Measurements from ENCODE around the gene AMOT. TPM values are rescaled to one million over a fixed set of nuclear protein-coding genes. Genes with fewer than 3 reads are reported as not detected.

The AMOT gene
- total RNA-seq, 6 donors from 2014 or later: 4.2 to 18.9 (median 8.0) TPM

DNA sequence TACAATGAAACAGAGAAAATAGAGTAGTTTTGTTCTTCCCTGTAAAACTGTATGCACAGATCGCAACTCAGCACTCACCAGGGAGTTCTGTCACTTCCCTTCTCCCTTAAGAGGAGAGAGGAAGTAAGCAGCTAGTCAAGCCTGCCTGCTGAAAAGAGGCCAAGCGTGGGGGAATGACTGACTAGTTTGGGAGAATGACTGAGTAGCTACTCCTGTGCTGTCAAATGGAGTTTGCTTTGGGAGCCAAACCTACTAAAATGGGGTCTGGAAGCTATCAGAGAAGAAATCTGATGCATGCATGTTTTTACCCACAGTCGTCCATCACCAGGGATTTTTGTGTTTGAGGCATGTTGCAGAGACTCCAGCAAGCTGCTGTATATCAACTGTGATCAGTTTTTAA lies 106.3 kb downstream of the AMOT start:
- WGBS, 2 donors: 23 to 39% methylated on average over 3 of the region's 3 CpGs
- Histone ChIP-seq H3K27ac (no peak overlapping the region), H3K4me3 (no peak overlapping the region), H3K36me3 (no peaks in the 10 kb centered on the region), H3K9me3 (no peaks in the 10 kb centered on the region), H3K27me3 (no peaks in the 10 kb centered on the region), H3K4me1 (no peaks in the 10 kb centered on the region)
- ATAC-seq (ENCODE audit: low FRiP score in 2 of 2) (no peak), DNase-seq (no peak)
- TF ChIP-seq, protein P1, sequence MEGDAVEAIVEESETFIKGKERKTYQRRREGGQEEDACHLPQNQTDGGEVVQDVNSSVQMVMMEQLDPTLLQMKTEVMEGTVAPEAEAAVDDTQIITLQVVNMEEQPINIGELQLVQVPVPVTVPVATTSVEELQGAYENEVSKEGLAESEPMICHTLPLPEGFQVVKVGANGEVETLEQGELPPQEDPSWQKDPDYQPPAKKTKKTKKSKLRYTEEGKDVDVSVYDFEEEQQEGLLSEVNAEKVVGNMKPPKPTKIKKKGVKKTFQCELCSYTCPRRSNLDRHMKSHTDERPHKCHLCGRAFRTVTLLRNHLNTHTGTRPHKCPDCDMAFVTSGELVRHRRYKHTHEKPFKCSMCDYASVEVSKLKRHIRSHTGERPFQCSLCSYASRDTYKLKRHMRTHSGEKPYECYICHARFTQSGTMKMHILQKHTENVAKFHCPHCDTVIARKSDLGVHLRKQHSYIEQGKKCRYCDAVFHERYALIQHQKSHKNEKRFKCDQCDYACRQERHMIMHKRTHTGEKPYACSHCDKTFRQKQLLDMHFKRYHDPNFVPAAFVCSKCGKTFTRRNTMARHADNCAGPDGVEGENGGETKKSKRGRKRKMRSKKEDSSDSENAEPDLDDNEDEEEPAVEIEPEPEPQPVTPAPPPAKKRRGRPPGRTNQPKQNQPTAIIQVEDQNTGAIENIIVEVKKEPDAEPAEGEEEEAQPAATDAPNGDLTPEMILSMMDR (IDR thresholded peaks at IDR 0.05): no peak
- no peak for TF ChIP-seq POLR2AphosphoS5 (IDR thresholded peaks at IDR 0.05)
- no peak for TF ChIP-seq EP300 (IDR thresholded peaks at IDR 0.05)
- TF ChIP-seq POLR2A (IDR thresholded peaks at IDR 0.05): no peak

GRCh38 chrX:112731793-112732192 lies 108.8 kb downstream of the AMOT start:
- no peaks in the 10 kb centered on the region for H3K9me3 ChIP-seq
- DNase-seq: no peak
- H3K4me3 ChIP-seq: no peak overlapping the region
- H3K4me1 ChIP-seq: no peaks in the 10 kb centered on the region
- H3K27ac ChIP-seq: no peak overlapping the region
- no peak for ATAC-seq (ENCODE audit: low FRiP score in 2 of 2)
- 50 to 76% methylated on average over 3 of the region's 3 CpGs for WGBS, 2 donors
- no peak for TF ChIP-seq POLR2AphosphoS5 (IDR thresholded peaks at IDR 0.05)
- TF ChIP-seq POLR2A (IDR thresholded peaks at IDR 0.05): no peak
- TF ChIP-seq EP300 (IDR thresholded peaks at IDR 0.05): no peak
- TF ChIP-seq, protein P1 (IDR thresholded peaks at IDR 0.05): no peak
- no peaks in the 10 kb centered on the region for H3K36me3 ChIP-seq
- H3K27me3 ChIP-seq: no peaks in the 10 kb centered on the region

Small RNA genes lying within 50 kb of the gene (small RNA-seq; reads per million reads assigned to genes)
- gene RN7SL266P: 0 reads per million in 4 donors

Other genes starting within 250 kb of the AMOT start
- gene LHFPL1, start 160.9 kb downstream of the AMOT start, total RNA-seq: under 1 TPM in 1 of 6 donors, not detected in 5; 0.13 TPM